HG03442 (cell line): ENCODE data around the gene RAB11FIP5.
A peak's percentile ranks its signal among the peaks of the same experiment; 100 is the strongest.
"Not testable (repeated sequence)": the region's sequence is repeated elsewhere in the genome, so short reads cannot be mapped to it uniquely, and the experiment has no call there.

ENCODE experiments used
- ATAC-seq: cut with Tn5 transposase; IDR thresholded peaks from one replicate; pipeline ENCODE4 v1.9.1; 2021; ENCODE audit warnings: mild to moderate bottlenecking, moderate library complexity; ENCODE audit not compliant: unreplicated experiment

The RAB11FIP5 gene

GRCh38 chr2:73070643-73071359, 41.9 kb downstream of the RAB11FIP5 start:
- peak; percentile 21 for ATAC-seq

- ATAC-seq = no peak
These were observed 42.7 kb downstream of the RAB11FIP5 start for GRCh38 chr2:73069855-73070642.

- ATAC-seq = no peak
These were observed 43.5 kb downstream of the RAB11FIP5 start for GRCh38 chr2:73069041-73069854.

- no peak for ATAC-seq
These were observed 44.6 kb downstream of the RAB11FIP5 start for GRCh38 chr2:73068147-73068546.

- ATAC-seq = no peak
These were observed 45.7 kb downstream of the RAB11FIP5 start for GRCh38 chr2:73067043-73067442.

GRCh38 chr2:73065070-73065469, 47.7 kb downstream of the RAB11FIP5 start:
- ATAC-seq = not testable (repeated sequence)

GRCh38 chr2:73063909-73064875, 48.6 kb downstream of the RAB11FIP5 start:
- no peak for ATAC-seq

GRCh38 chr2:73063472-73063871, 49.3 kb downstream of the RAB11FIP5 start:
- no peak for ATAC-seq

- no peak for ATAC-seq
These were observed 53.6 kb downstream of the RAB11FIP5 start for GRCh38 chr2:73059106-73059505.

GRCh38 chr2:73054980-73055379, 57.8 kb downstream of the RAB11FIP5 start:
- ATAC-seq = no peak

- no peak for ATAC-seq
These were observed 59.2 kb downstream of the RAB11FIP5 start for GRCh38 chr2:73053316-73054114.

- no peak for ATAC-seq
These were observed 62.6 kb downstream of the RAB11FIP5 start for GRCh38 chr2:73050121-73050545.

- ATAC-seq = no peak
These were observed 68.6 kb downstream of the RAB11FIP5 start for GRCh38 chr2:73043929-73044832.

- no peak for ATAC-seq
These were observed 69.5 kb downstream of the RAB11FIP5 start for GRCh38 chr2:73043276-73043675.

GRCh38 chr2:73037947-73038585, 74.7 kb downstream of the RAB11FIP5 start:
- ATAC-seq = no peak

GRCh38 chr2:73036766-73037165, 76.0 kb downstream of the RAB11FIP5 start:
- no peak for ATAC-seq

GRCh38 chr2:73035899-73036711, 76.6 kb downstream of the RAB11FIP5 start:
- no peak for ATAC-seq
